Adrenal gland (tissue), 5 donors: ENCODE measurements around the gene SMIM23.

Experiments
- CTCF ChIP-seq, 6 experiments: fragments of 450-650 bp in 4 of 6; fragments of 200-600 bp in 2 of 6; sonication (generic) in 1 of 6; IDR thresholded peaks; 1 replicate in 5 of 6; 2 replicates in 1 of 6; pipeline versions ENCODE4 v1.5.1 to v1.8.0; 2016 to 2021; ENCODE audit warnings: antibody characterized with exemption in 6 of 6, mild to moderate bottlenecking in 2 of 6, moderate library complexity in 1 of 6
- POLR2A ChIP-seq, 2 donors: fragments of 450-650 bp; IDR thresholded peaks; one replicate each; pipeline ENCODE4 v1.6.1; 2017; ENCODE audit warnings: antibody characterized with exemption in 2 of 2, mild to moderate bottlenecking in 2 of 2, moderate library complexity in 1 of 2
- donor health status: DM: no; HTN: no; CAD: no.

DNA sequence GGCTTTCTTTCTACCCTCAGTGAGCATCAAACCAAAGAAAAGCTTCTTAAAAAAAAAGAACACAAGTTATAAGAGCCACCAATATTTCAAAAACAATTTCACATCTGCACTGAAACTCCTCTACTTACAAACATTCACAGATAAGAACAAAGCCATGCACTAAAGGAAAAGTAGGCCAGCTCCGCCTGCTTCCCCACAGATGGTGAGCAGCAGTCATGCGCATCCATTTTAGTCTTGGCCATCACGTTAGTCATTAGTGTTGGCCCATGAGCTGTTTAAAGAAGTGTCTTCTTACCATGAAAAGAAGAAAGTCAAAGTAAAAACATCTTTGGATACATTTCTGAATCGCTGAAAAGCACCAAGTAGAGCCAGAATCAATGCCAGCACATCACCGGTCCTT lies 40.0 kb upstream of the SMIM23 start:
- TF ChIP-seq CTCF (IDR thresholded peaks at IDR 0.05) = no peak
- TF ChIP-seq POLR2A (IDR thresholded peaks at IDR 0.05) = no peak
